Neuron (in vitro differentiated cells): ENCODE measurements around the gene ERBB4.
"Not testable (repeated sequence)": the region's sequence is repeated elsewhere in the genome, so short reads cannot be mapped to it uniquely, and the experiment has no call there.

Experiments used
- H2AFZ ChIP-seq: one replicate; pipeline ENCODE4 v1.6.1; 2013; ENCODE audit warnings: low read depth, mild to moderate bottlenecking, inconsistent platforms, low read length, moderate library complexity
- H3K27me3 ChIP-seq: one replicate; pipeline ENCODE4 v1.6.1; 2013; ENCODE audit warnings: low read length; ENCODE audit not compliant: insufficient read depth
- H3K36me3 ChIP-seq: one replicate; pipeline ENCODE4 v1.6.1; 2013; ENCODE audit warnings: low read length; ENCODE audit not compliant: insufficient read depth
- H3K4me1 ChIP-seq: one replicate; pipeline ENCODE4 v1.6.1; 2013; ENCODE audit warnings: low read length; ENCODE audit not compliant: insufficient read depth
- H3K4me3 ChIP-seq: 2 replicates; pipeline ENCODE4 v1.5.1; 2013; ENCODE audit warnings: mild to moderate bottlenecking, low read length, moderate library complexity
- H3K9me3 ChIP-seq: one replicate; pipeline ENCODE4 v1.6.1; 2013; ENCODE audit warnings: low read length

ERBB4 gene

GRCh38 chr2:212274215-212274614 is 264.4 kb downstream of the ERBB4 start:
- Histone ChIP-seq H2AFZ (no peak overlapping the region), H3K4me1 (peaks cover 7% of the 10 kb centered on the region), H3K27me3 (no peaks in the 10 kb centered on the region), H3K9me3 (no peaks in the 10 kb centered on the region), H3K4me3 (no peak overlapping the region), H3K36me3 (no peaks in the 10 kb centered on the region)

- Histone ChIP-seq H3K4me1 (peaks cover 12% of the 10 kb centered on the region), H3K27me3 (no peaks in the 10 kb centered on the region), H3K36me3 (no peaks in the 10 kb centered on the region), H2AFZ (no peak overlapping the region), H3K4me3 (no peak overlapping the region), H3K9me3 (no peaks in the 10 kb centered on the region)
These were observed 267.0 kb downstream of the ERBB4 start for GRCh38 chr2:212271583-212271982.

GRCh38 chr2:212269005-212269404 is 269.6 kb downstream of the ERBB4 start:
- H3K36me3 ChIP-seq: no peaks in the 10 kb centered on the region
- H3K9me3 ChIP-seq: no peaks in the 10 kb centered on the region
- H3K27me3 ChIP-seq: no peaks in the 10 kb centered on the region
- peaks cover 18% of the 10 kb centered on the region for H3K4me1 ChIP-seq
- H2AFZ ChIP-seq: no peak overlapping the region
- H3K4me3 ChIP-seq: no peak overlapping the region

GRCh38 chr2:212266297-212266696 is 272.3 kb downstream of the ERBB4 start:
- Histone ChIP-seq H3K4me3 (no peak overlapping the region), H2AFZ (no peak overlapping the region), H3K36me3 (no peaks in the 10 kb centered on the region), H3K27me3 (no peaks in the 10 kb centered on the region), H3K9me3 (no peaks in the 10 kb centered on the region), H3K4me1 (peaks cover 16% of the 10 kb centered on the region)

GRCh38 chr2:212265777-212266176 is 272.8 kb downstream of the ERBB4 start:
- H2AFZ ChIP-seq: no peak overlapping the region
- no peaks in the 10 kb centered on the region for H3K9me3 ChIP-seq
- H3K27me3 ChIP-seq: no peaks in the 10 kb centered on the region
- H3K4me3 ChIP-seq: no peak overlapping the region
- H3K4me1 ChIP-seq: peaks cover 16% of the 10 kb centered on the region
- H3K36me3 ChIP-seq: no peaks in the 10 kb centered on the region

GRCh38 chr2:212264187-212264586 is 274.4 kb downstream of the ERBB4 start:
- no peaks in the 10 kb centered on the region for H3K27me3 ChIP-seq
- no peak overlapping the region for H2AFZ ChIP-seq
- no peak overlapping the region for H3K4me3 ChIP-seq
- H3K9me3 ChIP-seq: no peaks in the 10 kb centered on the region
- no peaks in the 10 kb centered on the region for H3K36me3 ChIP-seq
- H3K4me1 ChIP-seq: peaks cover 11% of the 10 kb centered on the region

GRCh38 chr2:212259226-212259625 is 279.4 kb downstream of the ERBB4 start:
- Histone ChIP-seq H3K9me3 (no peaks in the 10 kb centered on the region), H3K4me3 (no peak overlapping the region), H3K4me1 (no peaks in the 10 kb centered on the region), H3K36me3 (no peaks in the 10 kb centered on the region), H3K27me3 (no peaks in the 10 kb centered on the region), H2AFZ (no peak overlapping the region)

- Histone ChIP-seq H3K27me3 (no peaks in the 10 kb centered on the region), H3K36me3 (no peaks in the 10 kb centered on the region), H3K4me1 (no peaks in the 10 kb centered on the region), H3K4me3 (no peak overlapping the region), H3K9me3 (no peaks in the 10 kb centered on the region), H2AFZ (no peak overlapping the region)
These were observed 284.3 kb downstream of the ERBB4 start for GRCh38 chr2:212254339-212254738.

GRCh38 chr2:212249451-212249850 is 289.2 kb downstream of the ERBB4 start:
- Histone ChIP-seq H3K4me1 (no peaks in the 10 kb centered on the region), H3K9me3 (no peaks in the 10 kb centered on the region), H2AFZ (no peak overlapping the region), H3K27me3 (no peaks in the 10 kb centered on the region), H3K36me3 (no peaks in the 10 kb centered on the region), H3K4me3 (no peak overlapping the region)

- no peak overlapping the region for H3K4me3 ChIP-seq
- H3K9me3 ChIP-seq: no peaks in the 10 kb centered on the region
- H2AFZ ChIP-seq: no peak overlapping the region
- no peaks in the 10 kb centered on the region for H3K27me3 ChIP-seq
- H3K4me1 ChIP-seq: peaks cover 4% of the 10 kb centered on the region
- H3K36me3 ChIP-seq: no peaks in the 10 kb centered on the region
These were observed 292.7 kb downstream of the ERBB4 start for GRCh38 chr2:212245880-212246279.

- H3K4me1 ChIP-seq: peaks cover 4% of the 10 kb centered on the region
- peaks cover 2% of the 10 kb centered on the region for H3K9me3 ChIP-seq
- H2AFZ ChIP-seq: no peak overlapping the region
- no peak overlapping the region for H3K4me3 ChIP-seq
- no peaks in the 10 kb centered on the region for H3K36me3 ChIP-seq
- no peaks in the 10 kb centered on the region for H3K27me3 ChIP-seq
These were observed 295.9 kb downstream of the ERBB4 start for GRCh38 chr2:212242724-212243123.

- H3K36me3 ChIP-seq, H3K9me3 ChIP-seq, H2AFZ ChIP-seq, H3K4me1 ChIP-seq, H3K27me3 ChIP-seq, H3K4me3 ChIP-seq: not testable (repeated sequence)
These were observed 300.4 kb downstream of the ERBB4 start for GRCh38 chr2:212238152-212238551.

GRCh38 chr2:212237350-212238095 is 301.1 kb downstream of the ERBB4 start:
- no peaks in the 10 kb centered on the region for H3K36me3 ChIP-seq
- H3K27me3 ChIP-seq: no peaks in the 10 kb centered on the region
- peaks cover 4% of the 10 kb centered on the region for H3K9me3 ChIP-seq
- no peak overlapping the region for H3K4me3 ChIP-seq
- peaks cover under 1% of the 10 kb centered on the region for H3K4me1 ChIP-seq
- H2AFZ ChIP-seq: no peak overlapping the region

- H3K27me3 ChIP-seq: no peaks in the 10 kb centered on the region
- no peak overlapping the region for H3K4me3 ChIP-seq
- no peaks in the 10 kb centered on the region for H3K9me3 ChIP-seq
- H3K36me3 ChIP-seq: no peaks in the 10 kb centered on the region
- peaks cover 7% of the 10 kb centered on the region for H3K4me1 ChIP-seq
- no peak overlapping the region for H2AFZ ChIP-seq
These were observed 309.8 kb downstream of the ERBB4 start for GRCh38 chr2:212228743-212229171.
